H9 (cell line): Measurements from ENCODE around the gene MORN5. TPM values are rescaled to one million over a fixed set of nuclear protein-coding genes. Genes with fewer than 3 reads are reported as not detected.

Experiments
- DNase-seq: peaks from one replicate; pipeline ENCODE4 v3.0.0-alpha.2; 2017
- H2AFZ ChIP-seq: one replicate; pipeline ENCODE4 v1.6.1; 2013; ENCODE audit warnings: mild to moderate bottlenecking, low read length, control low read depth, moderate library complexity
- H2AK5ac ChIP-seq: 2 replicates; pipeline ENCODE4 v1.6.1; 2013; ENCODE audit warnings: low read length, control low read depth, mixed read lengths; ENCODE audit not compliant: insufficient read length
- H2BK120ac ChIP-seq: one replicate; pipeline ENCODE4 v1.6.1; 2013; ENCODE audit warnings: low read depth, mild to moderate bottlenecking, low read length, control low read depth, inconsistent platforms; ENCODE audit not compliant: poor library complexity, severe bottlenecking
- H2BK12ac ChIP-seq: 2 replicates; pipeline ENCODE4 v1.6.1; 2013; ENCODE audit warnings: low read length, control low read depth, mixed read lengths, low read depth; ENCODE audit not compliant: insufficient read length
- H2BK15ac ChIP-seq: 2 replicates; pipeline ENCODE4 v1.6.1; 2013; ENCODE audit warnings: low read depth, low read length, control low read depth
- H2BK20ac ChIP-seq: one replicate; pipeline ENCODE4 v1.6.1; 2013; ENCODE audit warnings: low read depth, mild to moderate bottlenecking, low read length, control low read depth, inconsistent platforms; ENCODE audit not compliant: poor library complexity, severe bottlenecking
- H2BK5ac ChIP-seq: 2 replicates; pipeline ENCODE4 v1.6.1; 2013; ENCODE audit warnings: low read length, control low read depth, mixed read lengths; ENCODE audit not compliant: insufficient read length
- H3K14ac ChIP-seq: 2 replicates; pipeline ENCODE4 v1.6.1; 2013; ENCODE audit warnings: low read length, control low read depth; ENCODE audit not compliant: insufficient read depth
- H3K18ac ChIP-seq: 2 replicates; pipeline ENCODE4 v1.6.1; 2013; ENCODE audit warnings: low read depth, mild to moderate bottlenecking, mixed read lengths, low read length, control low read depth; ENCODE audit not compliant: insufficient read length
- H3K23ac ChIP-seq: 2 replicates; pipeline ENCODE4 v1.6.1; 2013; ENCODE audit warnings: low read length, control low read depth, mixed read lengths, low read depth; ENCODE audit not compliant: insufficient read length
- H3K23me2 ChIP-seq: 2 replicates; pipeline ENCODE4 v1.6.1; 2013; ENCODE audit warnings: low read depth, mild to moderate bottlenecking, mixed read lengths, low read length, control low read depth; ENCODE audit not compliant: insufficient read length, poor library complexity, severe bottlenecking
- H3K27ac ChIP-seq: 2 replicates; pipeline ENCODE4 v1.5.1; 2013; ENCODE audit warnings: low read length, control low read depth, mixed read lengths, low read depth; ENCODE audit not compliant: insufficient read length
- H3K27me3 ChIP-seq: 2 replicates; pipeline ENCODE4 v1.6.1; 2013; ENCODE audit warnings: low read length, control low read depth, inconsistent platforms; ENCODE audit not compliant: insufficient read depth
- H3K4ac ChIP-seq: 2 replicates; pipeline ENCODE4 v1.6.1; 2013; ENCODE audit warnings: low read depth, mild to moderate bottlenecking, control low read depth, inconsistent platforms, low read length, moderate library complexity
- H3K4me1 ChIP-seq: 2 replicates; pipeline ENCODE4 v1.6.1; 2013; ENCODE audit warnings: low read length, control low read depth, inconsistent platforms; ENCODE audit not compliant: insufficient read depth
- H3K4me2 ChIP-seq: 2 replicates; pipeline ENCODE4 v1.6.1; 2013; ENCODE audit warnings: low read length, control low read depth, mixed read lengths; ENCODE audit not compliant: insufficient read length, insufficient read depth
- H3K56ac ChIP-seq: 2 replicates; pipeline ENCODE4 v1.6.1; 2013; ENCODE audit warnings: low read depth, mild to moderate bottlenecking, mixed read lengths, low read length, control low read depth; ENCODE audit not compliant: insufficient read length
- H3K79me1 ChIP-seq: 2 replicates; pipeline ENCODE4 v1.6.1; 2013; ENCODE audit warnings: low read depth, mild to moderate bottlenecking, moderate library complexity, low read length, control low read depth, inconsistent platforms; ENCODE audit not compliant: insufficient read depth, poor library complexity, severe bottlenecking
- H3K79me2 ChIP-seq: 2 replicates; pipeline ENCODE4 v1.6.1; 2013; ENCODE audit warnings: low read length, control low read depth, inconsistent platforms; ENCODE audit not compliant: insufficient read depth
- H3K9ac ChIP-seq: 2 replicates; pipeline ENCODE4 v1.6.1; 2013; ENCODE audit warnings: low read length, control low read depth, mixed read lengths; ENCODE audit not compliant: insufficient read length; ENCODE audit errors: extremely low read depth
- H3K9me3 ChIP-seq: one replicate; pipeline ENCODE4 v1.6.1; 2013; ENCODE audit warnings: low read depth, low read length, inconsistent platforms; ENCODE audit not compliant: control insufficient read depth
- H3T11ph ChIP-seq: one replicate; pipeline ENCODE4 v1.6.1; 2013; ENCODE audit warnings: mild to moderate bottlenecking, low read length, control low read depth, inconsistent platforms
- H4K20me1 ChIP-seq: one replicate; pipeline ENCODE4 v1.6.1; 2013; ENCODE audit not compliant: control insufficient read depth, insufficient read length, insufficient read depth
- H4K5ac ChIP-seq: 2 replicates; pipeline ENCODE4 v1.6.1; 2013; ENCODE audit warnings: low read depth, mild to moderate bottlenecking, mixed read lengths, low read length, control low read depth; ENCODE audit not compliant: insufficient read length
- H4K8ac ChIP-seq: replicated peaks from 2 replicates; pipeline ENCODE4 v1.6.1; 2013; ENCODE audit warnings: low read length, control low read depth, mixed read lengths, low read depth; ENCODE audit not compliant: insufficient read length
- H4K91ac ChIP-seq: 2 replicates; pipeline ENCODE4 v1.6.1; 2013; ENCODE audit warnings: low read depth, mild to moderate bottlenecking, moderate library complexity, mixed read lengths, low read length, control low read depth; ENCODE audit not compliant: insufficient read length
- H3K27ac Mint-ChIP-seq, 3 experiments: 2 replicates in 2 of 3; 3 replicates in 1 of 3; pipeline ENCODE4 v1.8.0; 2020 to 2021; ENCODE audit warnings: mixed read lengths in 3 of 3, mild to moderate bottlenecking in 1 of 3, moderate library complexity in 1 of 3
- H3K27me3 Mint-ChIP-seq: 2 replicates; pipeline ENCODE4 v1.8.0; 2021; ENCODE audit warnings: low read depth, mild to moderate bottlenecking, moderate library complexity, mixed read lengths
- H3K36me3 Mint-ChIP-seq, 3 experiments: 2 replicates in 2 of 3; 3 replicates in 1 of 3; pipeline ENCODE4 v1.8.0; 2020 to 2021; ENCODE audit warnings: low read depth in 3 of 3, mixed read lengths in 3 of 3; ENCODE audit not compliant: insufficient read depth in 1 of 3
- H3K4me1 Mint-ChIP-seq, 2 experiments: 2 replicates each; pipeline ENCODE4 v1.8.0; 2020; ENCODE audit warnings: mixed read lengths in 2 of 2
- H3K4me3 Mint-ChIP-seq, 2 experiments: 2 replicates in 1 of 2; 3 replicates in 1 of 2; pipeline ENCODE4 v1.8.0; 2020 to 2021; ENCODE audit warnings: mild to moderate bottlenecking in 2 of 2, mixed read lengths in 2 of 2, moderate library complexity in 1 of 2
- H3K9me3 Mint-ChIP-seq, 2 experiments: 2 replicates in 1 of 2; 3 replicates in 1 of 2; pipeline ENCODE4 v1.8.0; 2020; ENCODE audit warnings: mild to moderate bottlenecking in 2 of 2, mixed read lengths in 2 of 2, moderate library complexity in 1 of 2
- CTCF ChIP-seq: fragments of 200-600 bp; sonication (generic); conservative IDR thresholded peaks from 3 replicates; pipeline ENCODE4 v1.8.0; 2021; ENCODE audit warnings: antibody characterized with exemption, mild to moderate bottlenecking
- WGBS: extraction: QIAGEN DNeasy Blood & Tissue Kit; methylation state at CpG from one replicate; pipeline ENCODE4 v1.1.7; 2013; ENCODE audit warnings: missing lambda C conversion rate, low lambda C conversion rate, mixed read lengths; ENCODE audit not compliant: insufficient read length; ENCODE audit errors: extremely low coverage; 5-methylcytosine and 5-hydroxymethylcytosine counted together
- total RNA-seq: library from RNA; stranded (reverse); gene quantifications from 2 replicates; pipeline ENCODE4 v1.2.1, GENCODE V29; 2021

Gene MORN5
- total RNA-seq, 1 experiment from 2014 or later = not detected

GRCh38 chr9:122227575-122227900 lies 67.8 kb downstream of the MORN5 start:
- peaks cover 2% of the 10 kb centered on the region for H4K20me1 ChIP-seq
- no peak overlapping the region for H3K23ac ChIP-seq
- Mint-ChIP-seq H3K27me3 (peaks cover 61% of the 10 kb centered on the region), H3K27ac (no peak overlapping the region), H3K36me3 (peaks cover 0 to 4% (median 1%) of the 10 kb centered on the region in 3 experiments; a peak in 4 of 7 replicates), H3K4me1 (peaks cover 9 to 26% of the 10 kb centered on the region in 2 experiments), H3K9me3 (peaks cover 4 to 5% of the 10 kb centered on the region in 2 experiments; a peak in 3 of 5 replicates), H3K4me3 (peak overlapping the region; percentile 31 to 75)
- H2BK120ac ChIP-seq = no peak overlapping the region
- H2BK15ac ChIP-seq = no peak overlapping the region
- H3K27ac ChIP-seq = no peak overlapping the region
- H3K23me2 ChIP-seq = peaks cover 14% of the 10 kb centered on the region
- peaks cover 3% of the 10 kb centered on the region; the same call in 1 of the 2 replicates for H3K4me1 ChIP-seq
- no peak overlapping the region for H3K18ac ChIP-seq
- no peak overlapping the region for H2BK20ac ChIP-seq
- no CpG with 5 or more reads among the region's 10 CpGs for WGBS
- no peak overlapping the region for H3K14ac ChIP-seq
- DNase-seq = no peak
- H4K91ac ChIP-seq = no peak overlapping the region
- no peak overlapping the region for H2BK5ac ChIP-seq
- no peak overlapping the region for H3K56ac ChIP-seq
- peak; percentile 21; the same call in 1 of the 3 replicates for TF ChIP-seq CTCF
- H2AK5ac ChIP-seq = no peak overlapping the region
- H3K27me3 ChIP-seq = peaks cover 88% of the 10 kb centered on the region
- peak overlapping the region; percentile 36 for H3K4me2 ChIP-seq
- no peak overlapping the region for H3K9ac ChIP-seq
- no peak overlapping the region for H3K4ac ChIP-seq
- H2BK12ac ChIP-seq = no peak overlapping the region
- H3T11ph ChIP-seq = no peak overlapping the region
- no peak overlapping the region for H4K8ac ChIP-seq
- no peaks in the 10 kb centered on the region for H3K79me1 ChIP-seq
- no peaks in the 10 kb centered on the region for H3K79me2 ChIP-seq
- H4K5ac ChIP-seq = no peak overlapping the region
- no peak overlapping the region for H2AFZ ChIP-seq
- H3K9me3 ChIP-seq = no peaks in the 10 kb centered on the region
